ENCODE data around the gene NEK1. TPM values are rescaled to one million over a fixed set of nuclear protein-coding genes. Genes with fewer than 3 reads are reported as not detected.
"Not testable (repeated sequence)": the region's sequence is repeated elsewhere in the genome, so short reads cannot be mapped to it uniquely, and the experiment has no call there.

NEK1 gene
- total and polyA plus RNA-seq, 4 donors, result 3.6 to 32.9 (median 9.3) TPM

DNA sequence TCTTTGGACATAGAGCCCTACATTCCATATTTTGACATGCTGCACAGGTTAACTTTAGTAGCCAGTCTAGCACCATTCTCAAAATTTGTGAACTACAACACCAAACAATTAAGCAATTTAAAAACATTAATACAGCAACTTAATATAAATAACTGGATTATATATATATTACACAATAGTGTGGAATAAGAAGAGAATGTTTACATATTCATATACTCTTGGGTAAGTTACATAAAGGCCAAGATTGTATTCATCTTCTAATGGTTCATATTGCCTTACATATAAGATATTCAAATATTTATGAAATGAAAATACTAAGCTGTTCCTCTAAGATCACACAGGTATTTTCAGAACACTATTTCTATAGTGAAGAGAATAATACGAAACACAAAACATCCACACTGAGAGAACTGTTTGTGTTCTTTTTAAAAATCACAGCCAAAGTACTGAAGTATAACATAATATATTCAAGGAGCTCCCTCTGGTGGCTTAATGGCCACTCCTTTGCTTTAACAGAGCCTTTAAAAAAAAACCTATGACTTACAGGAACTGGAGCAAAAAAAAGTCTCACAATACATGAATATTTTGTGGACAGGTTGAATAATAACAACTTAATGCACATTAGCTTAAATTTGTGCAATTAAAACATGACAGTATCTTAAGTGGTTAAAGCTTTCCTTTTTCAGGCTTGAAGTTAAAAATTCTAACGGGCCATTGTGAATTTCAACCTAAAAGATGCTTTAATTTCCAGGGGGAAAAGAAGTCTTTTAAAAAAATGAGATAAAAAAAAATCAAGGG, 46.2 kb downstream of the NEK1 start:
- Histone ChIP-seq H3K9ac (ENCODE audit: insufficient read depth in 1 of 2, low read length in 2 of 2) (no peak overlapping the region), H3K27me3 (ENCODE audit: control insufficient read depth in 3 of 3, insufficient read depth in 3 of 3, low read length in 2 of 3) (no peaks in the 10 kb centered on the region), H3K9me3 (ENCODE audit: control insufficient read depth in 4 of 4, insufficient read depth in 3 of 4, low read length in 3 of 4) (no peaks in the 10 kb centered on the region), H3K36me3 (ENCODE audit: control insufficient read depth in 4 of 4, insufficient read depth in 4 of 4, low read length in 4 of 4) (peaks cover 0 to 2% (median 1%) of the 10 kb centered on the region in 4 donors), H3K27ac (ENCODE audit: low read depth in 1 of 2, low read length in 1 of 2) (no peak overlapping the region), H3K4me3 (no peak overlapping the region), H3K4me1 (ENCODE audit: control insufficient read depth in 5 of 5, insufficient read depth in 5 of 5, low read length in 5 of 5) (peaks cover 0 to 5% (median 0%) of the 10 kb centered on the region in 5 donors)
- 70 to 79% methylated on average over 2 of the region's 2 CpGs for WGBS, 2 donors
- TF ChIP-seq, protein P1, sequence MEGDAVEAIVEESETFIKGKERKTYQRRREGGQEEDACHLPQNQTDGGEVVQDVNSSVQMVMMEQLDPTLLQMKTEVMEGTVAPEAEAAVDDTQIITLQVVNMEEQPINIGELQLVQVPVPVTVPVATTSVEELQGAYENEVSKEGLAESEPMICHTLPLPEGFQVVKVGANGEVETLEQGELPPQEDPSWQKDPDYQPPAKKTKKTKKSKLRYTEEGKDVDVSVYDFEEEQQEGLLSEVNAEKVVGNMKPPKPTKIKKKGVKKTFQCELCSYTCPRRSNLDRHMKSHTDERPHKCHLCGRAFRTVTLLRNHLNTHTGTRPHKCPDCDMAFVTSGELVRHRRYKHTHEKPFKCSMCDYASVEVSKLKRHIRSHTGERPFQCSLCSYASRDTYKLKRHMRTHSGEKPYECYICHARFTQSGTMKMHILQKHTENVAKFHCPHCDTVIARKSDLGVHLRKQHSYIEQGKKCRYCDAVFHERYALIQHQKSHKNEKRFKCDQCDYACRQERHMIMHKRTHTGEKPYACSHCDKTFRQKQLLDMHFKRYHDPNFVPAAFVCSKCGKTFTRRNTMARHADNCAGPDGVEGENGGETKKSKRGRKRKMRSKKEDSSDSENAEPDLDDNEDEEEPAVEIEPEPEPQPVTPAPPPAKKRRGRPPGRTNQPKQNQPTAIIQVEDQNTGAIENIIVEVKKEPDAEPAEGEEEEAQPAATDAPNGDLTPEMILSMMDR (IDR thresholded peaks at IDR 0.05; ENCODE audit: control extremely low read depth, extremely low read depth), result peak; percentile 33
- peak; percentile 36 to 90 (median 89) for DNase-seq
- peak; percentile 47 for ATAC-seq (ENCODE audit: insufficient read depth, low FRiP score)

DNA sequence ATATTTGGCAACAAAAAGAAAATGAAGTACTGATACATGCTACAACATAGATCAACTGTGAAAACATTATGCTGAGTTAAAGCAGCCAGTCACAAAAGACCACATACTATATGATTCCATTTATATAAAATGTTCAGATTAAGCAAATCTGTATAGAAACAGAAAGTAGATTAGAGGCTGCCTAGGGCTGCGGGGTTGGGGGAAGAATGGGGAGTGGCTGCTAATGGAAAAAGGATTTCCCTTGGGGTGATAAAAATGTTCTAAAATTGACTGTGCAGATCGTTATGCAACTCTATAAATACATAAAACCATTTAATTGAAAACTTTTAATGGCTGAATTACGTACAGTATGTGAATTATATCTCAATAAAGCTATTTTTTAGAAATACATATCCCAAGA, 46.8 kb downstream of the NEK1 start:
- H3K27me3 ChIP-seq (ENCODE audit: control insufficient read depth in 3 of 3, insufficient read depth in 3 of 3, low read length in 2 of 3), result no peaks in the 10 kb centered on the region
- peaks cover 1 to 7% (median 5%) of the 10 kb centered on the region in 4 donors for H3K36me3 ChIP-seq (ENCODE audit: control insufficient read depth in 4 of 4, insufficient read depth in 4 of 4, low read length in 4 of 4)
- no peak overlapping the region for H3K9ac ChIP-seq (ENCODE audit: insufficient read depth in 1 of 2, low read length in 2 of 2)
- H3K9me3 ChIP-seq (ENCODE audit: control insufficient read depth in 4 of 4, insufficient read depth in 3 of 4, low read length in 3 of 4), result no peaks in the 10 kb centered on the region
- no peak for ATAC-seq (ENCODE audit: insufficient read depth, low FRiP score)
- DNase-seq, result no peak
- peaks cover 0 to 5% (median 0%) of the 10 kb centered on the region in 5 donors for H3K4me1 ChIP-seq (ENCODE audit: control insufficient read depth in 5 of 5, insufficient read depth in 5 of 5, low read length in 5 of 5)
- TF ChIP-seq, protein P1 (IDR thresholded peaks at IDR 0.05; ENCODE audit: control extremely low read depth, extremely low read depth), result no peak
- no peak overlapping the region for H3K27ac ChIP-seq (ENCODE audit: low read depth in 1 of 2, low read length in 1 of 2)
- 54 to 77% methylated on average over 3 of the region's 3 CpGs for WGBS, 2 donors
- no peak overlapping the region for H3K4me3 ChIP-seq

DNA sequence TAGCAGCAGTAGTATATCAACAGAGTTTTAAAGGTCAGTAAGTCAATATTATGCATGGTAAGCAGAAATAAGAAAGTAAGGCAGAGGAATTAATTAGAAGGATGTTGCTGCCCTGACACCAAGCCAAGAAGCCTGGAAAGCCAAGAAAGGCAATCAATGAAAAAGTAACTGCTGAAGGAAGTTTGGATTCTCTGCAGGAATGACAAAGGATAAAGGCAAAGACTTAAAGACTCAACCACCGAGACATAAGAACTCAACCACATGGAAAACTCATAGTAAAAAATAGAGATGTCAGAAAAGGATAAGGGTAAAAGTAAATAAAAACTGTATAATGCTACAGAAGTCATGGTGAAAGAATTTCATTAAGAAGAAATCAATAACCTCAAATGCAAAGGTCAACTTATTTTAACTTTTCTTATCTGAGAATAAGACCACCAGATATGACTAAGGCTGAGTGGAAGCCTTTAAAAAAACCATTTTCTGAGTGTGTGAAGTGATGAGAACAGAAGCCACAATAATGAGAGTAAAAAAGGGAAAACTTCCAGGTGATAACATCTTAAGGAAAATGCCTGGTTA, 55.2 kb downstream of the NEK1 start:
- DNase-seq (peak; percentile 85 to 97 (median 96)), ATAC-seq (ENCODE audit: insufficient read depth, low FRiP score) (no peak)
- no peak overlapping the region for H3K27ac ChIP-seq (ENCODE audit: low read depth in 1 of 2, low read length in 1 of 2)
- no peak overlapping the region for H3K4me3 ChIP-seq
- H3K9ac ChIP-seq (ENCODE audit: insufficient read depth in 1 of 2, low read length in 2 of 2), result no peak overlapping the region
- WGBS, 2 donors, result 52 to 67% methylated on average over 1 of the region's 1 CpG
- peaks cover 0 to 2% (median 0%) of the 10 kb centered on the region in 4 donors for H3K9me3 ChIP-seq (ENCODE audit: control insufficient read depth in 4 of 4, insufficient read depth in 3 of 4, low read length in 3 of 4)
- H3K27me3 ChIP-seq (ENCODE audit: control insufficient read depth in 3 of 3, insufficient read depth in 3 of 3, low read length in 2 of 3), result no peaks in the 10 kb centered on the region
- peaks cover 5 to 28% (median 18%) of the 10 kb centered on the region in 4 donors for H3K36me3 ChIP-seq (ENCODE audit: control insufficient read depth in 4 of 4, insufficient read depth in 4 of 4, low read length in 4 of 4)
- TF ChIP-seq, protein P1 (IDR thresholded peaks at IDR 0.05; ENCODE audit: control extremely low read depth, extremely low read depth), result no peak
- H3K4me1 ChIP-seq (ENCODE audit: control insufficient read depth in 5 of 5, insufficient read depth in 5 of 5, low read length in 5 of 5), result peaks cover 0 to 24% (median 2%) of the 10 kb centered on the region in 5 donors

DNA sequence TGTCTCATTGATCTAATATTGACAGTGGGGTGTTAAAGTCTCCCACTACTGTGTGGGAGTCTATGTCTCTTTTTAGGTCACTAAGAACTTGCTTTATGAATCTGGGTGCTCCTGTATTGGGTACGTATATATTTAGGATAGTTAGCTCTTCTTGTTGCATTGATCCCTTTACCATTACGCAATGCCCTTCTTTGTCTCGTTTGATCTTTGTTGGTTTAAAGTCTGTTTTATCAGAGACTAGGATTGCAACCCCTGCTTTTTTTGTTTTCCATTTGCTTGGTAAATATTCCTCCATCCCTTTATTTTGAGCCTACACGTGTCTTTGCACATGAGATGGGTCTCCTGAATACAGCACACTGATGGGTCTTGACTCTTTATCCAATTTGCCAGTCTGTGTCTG, 65.8 kb downstream of the NEK1 start:
- H3K27me3 ChIP-seq (ENCODE audit: control insufficient read depth in 3 of 3, insufficient read depth in 3 of 3, low read length in 2 of 3); H3K9ac ChIP-seq (ENCODE audit: insufficient read depth in 1 of 2, low read length in 2 of 2); DNase-seq; H3K4me1 ChIP-seq (ENCODE audit: control insufficient read depth in 5 of 5, insufficient read depth in 5 of 5, low read length in 5 of 5); H3K9me3 ChIP-seq (ENCODE audit: control insufficient read depth in 4 of 4, insufficient read depth in 3 of 4, low read length in 3 of 4); H3K27ac ChIP-seq (ENCODE audit: low read depth in 1 of 2, low read length in 1 of 2); H3K4me3 ChIP-seq; ATAC-seq (ENCODE audit: insufficient read depth, low FRiP score): not testable (repeated sequence)
- 71 to 88% methylated on average over 4 of the region's 4 CpGs for WGBS, 2 donors
- peaks cover 4 to 19% (median 7%) of the 10 kb centered on the region in 4 donors for H3K36me3 ChIP-seq (ENCODE audit: control insufficient read depth in 4 of 4, insufficient read depth in 4 of 4, low read length in 4 of 4)
